Endodermal cell (in vitro differentiated cells): ENCODE data around the gene NUTM2E. TPM values are rescaled to one million over a fixed set of nuclear protein-coding genes. Genes with fewer than 3 reads are reported as not detected.
"Not testable (repeated sequence)": the region's sequence is repeated elsewhere in the genome, so short reads cannot be mapped to it uniquely, and the experiment has no call there.

Source experiments
- DNase-seq: peaks from one replicate; pipeline ENCODE4 v3.0.0-alpha.2; 2017
- H3K27ac ChIP-seq: 2 replicates; pipeline ENCODE4 v1.5.1; 2013; ENCODE audit warnings: mild to moderate bottlenecking, low read depth, low read length, moderate library complexity
- H3K27me3 ChIP-seq: 2 replicates; pipeline ENCODE4 v1.6.1; 2013; ENCODE audit warnings: mild to moderate bottlenecking, low read length, moderate library complexity; ENCODE audit not compliant: insufficient read depth, control insufficient read depth, poor library complexity, severe bottlenecking
- H3K36me3 ChIP-seq: 2 replicates; pipeline ENCODE4 v1.7.0; 2013; ENCODE audit warnings: mild to moderate bottlenecking, low read length, moderate library complexity; ENCODE audit not compliant: control insufficient read depth, insufficient read depth
- H3K4me1 ChIP-seq: one replicate; pipeline ENCODE4 v1.7.0; 2013; ENCODE audit warnings: low read length; ENCODE audit not compliant: control insufficient read depth, insufficient read depth
- H3K4me3 ChIP-seq: 2 replicates; pipeline ENCODE4 v1.5.1; 2013; ENCODE audit warnings: mild to moderate bottlenecking, low read length, moderate library complexity
- H3K9ac ChIP-seq: 2 replicates; pipeline ENCODE4 v1.6.1; 2013; ENCODE audit warnings: mild to moderate bottlenecking, low read length, moderate library complexity; ENCODE audit not compliant: poor library complexity, severe bottlenecking; ENCODE audit errors: extremely low read depth
- H3K9me3 ChIP-seq: 2 replicates; pipeline ENCODE4 v1.6.1; 2013; ENCODE audit warnings: mild to moderate bottlenecking, low read length, moderate library complexity; ENCODE audit not compliant: control insufficient read depth
- H3K27ac Mint-ChIP-seq: 2 replicates; pipeline ENCODE4 v1.8.0; 2020; ENCODE audit warnings: mixed read lengths
- H3K27me3 Mint-ChIP-seq: 2 replicates; pipeline ENCODE4 v1.8.0; 2021; ENCODE audit warnings: mild to moderate bottlenecking, mixed read lengths; ENCODE audit not compliant: insufficient read depth
- H3K36me3 Mint-ChIP-seq: 2 replicates; pipeline ENCODE4 v1.8.0; 2020; ENCODE audit warnings: low read depth, mixed read lengths
- H3K4me1 Mint-ChIP-seq: 2 replicates; pipeline ENCODE4 v1.8.0; 2020; ENCODE audit warnings: mixed read lengths
- H3K4me3 Mint-ChIP-seq: 2 replicates; pipeline ENCODE4 v1.8.0; 2020; ENCODE audit warnings: mild to moderate bottlenecking, moderate library complexity, mixed read lengths
- H3K9me3 Mint-ChIP-seq: 2 replicates; pipeline ENCODE4 v1.8.0; 2020; ENCODE audit warnings: mild to moderate bottlenecking, mixed read lengths
- WGBS, 2 experiments: methylation state at CpG; one replicate each; pipeline versions ENCODE4 v1.1.5 to v1.1.7; 2013; ENCODE audit warnings: missing lambda C conversion rate in 2 of 2, mixed read lengths in 1 of 2; ENCODE audit not compliant: insufficient coverage in 1 of 2, insufficient read length in 1 of 2; 5-methylcytosine and 5-hydroxymethylcytosine counted together
- total RNA-seq, 2 donors: library from RNA; stranded (reverse); fragmentation: NEBNext Ultra II Directional in 1 of 2; extraction: Animal tissue kit (Norgen Biotek cat#: 25700) in 1 of 2; gene quantifications; 2 replicates in 1 of 2; 3 replicates in 1 of 2; pipeline ENCODE4 v1.2.1, GENCODE V29; 2021

The NUTM2E gene
- total RNA-seq, 2 donors from 2014 or later, result 0.35 TPM; not detected in 1

GRCh38 chr10:79789351-79789750, 37.2 kb upstream of the NUTM2E start:
- not testable (repeated sequence) for H3K36me3 Mint-ChIP-seq, H3K4me3 Mint-ChIP-seq, H3K36me3 ChIP-seq, H3K4me3 ChIP-seq, H3K27me3 Mint-ChIP-seq, DNase-seq, H3K9me3 Mint-ChIP-seq, H3K9me3 ChIP-seq, H3K4me1 ChIP-seq, H3K27ac Mint-ChIP-seq, H3K9ac ChIP-seq, H3K27ac ChIP-seq, H3K4me1 Mint-ChIP-seq, H3K27me3 ChIP-seq
- WGBS, 2 experiments, result 100% methylated on average over 1 of the region's 2 CpGs; no CpG with 5 or more reads in 1 of the 2 experiments

DNA sequence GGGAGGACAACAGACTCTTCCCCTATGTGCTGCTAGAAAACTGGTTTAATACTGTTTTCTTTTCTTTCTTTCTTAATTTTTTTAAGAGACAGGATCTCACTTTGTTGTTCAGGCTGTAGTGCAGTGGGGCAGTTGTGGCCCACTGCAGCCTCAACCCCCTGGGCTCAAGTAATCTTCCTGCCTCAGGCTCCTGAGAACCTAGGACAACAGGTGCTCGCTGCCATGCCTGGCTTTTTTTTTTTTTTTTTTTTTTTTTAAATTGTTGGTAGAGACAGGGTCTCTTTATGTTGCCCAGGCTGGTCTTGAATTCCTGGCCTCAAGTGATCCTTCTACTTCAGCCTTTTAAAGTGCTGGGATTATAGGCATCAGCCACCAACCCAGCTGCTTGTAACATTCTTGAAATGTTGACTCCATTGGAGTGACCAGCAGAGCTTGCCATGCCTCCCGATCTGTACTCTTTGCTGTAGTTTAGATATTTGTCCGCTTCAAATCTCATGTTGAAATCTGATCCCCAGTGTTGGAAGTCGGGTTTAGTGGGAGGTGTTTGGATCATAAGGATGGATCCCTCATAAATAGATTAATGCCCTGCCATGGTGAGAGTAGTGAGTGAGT, 34.5 kb upstream of the NUTM2E start:
- not testable (repeated sequence) for H3K9me3 Mint-ChIP-seq, H3K4me1 Mint-ChIP-seq, H3K4me3 Mint-ChIP-seq, H3K27ac Mint-ChIP-seq, H3K36me3 ChIP-seq, H3K27me3 Mint-ChIP-seq, H3K4me1 ChIP-seq, H3K9ac ChIP-seq, H3K9me3 ChIP-seq, H3K27me3 ChIP-seq, H3K36me3 Mint-ChIP-seq, H3K4me3 ChIP-seq, H3K27ac ChIP-seq
- WGBS, 2 experiments, result no CpG with 5 or more reads among the region's 4 CpGs
- DNase-seq, result peak; percentile 17

GRCh38 chr10:79799337-79799736, 27.2 kb upstream of the NUTM2E start:
- H3K36me3 Mint-ChIP-seq, H3K9me3 ChIP-seq, H3K36me3 ChIP-seq, H3K4me3 ChIP-seq, H3K27me3 ChIP-seq, DNase-seq, H3K27ac ChIP-seq, H3K9me3 Mint-ChIP-seq, H3K27ac Mint-ChIP-seq, H3K4me3 Mint-ChIP-seq, H3K27me3 Mint-ChIP-seq, H3K4me1 Mint-ChIP-seq, H3K4me1 ChIP-seq, H3K9ac ChIP-seq: not testable (repeated sequence)
- no CpG with 5 or more reads among the region's 1 CpG for WGBS, 2 experiments

GRCh38 chr10:79805857-79806256, 20.7 kb upstream of the NUTM2E start:
- not testable (repeated sequence) for H3K4me3 Mint-ChIP-seq, H3K27ac ChIP-seq, H3K4me1 ChIP-seq, H3K9me3 Mint-ChIP-seq, H3K36me3 ChIP-seq, H3K27me3 Mint-ChIP-seq, H3K36me3 Mint-ChIP-seq, H3K4me3 ChIP-seq, H3K27ac Mint-ChIP-seq, H3K9ac ChIP-seq, H3K27me3 ChIP-seq, H3K4me1 Mint-ChIP-seq, DNase-seq, H3K9me3 ChIP-seq
- 88% methylated on average over 1 of the region's 2 CpGs; no CpG with 5 or more reads in 1 of the 2 experiments for WGBS, 2 experiments

- H3K4me3 ChIP-seq, H3K36me3 ChIP-seq, H3K27me3 ChIP-seq, H3K4me3 Mint-ChIP-seq, H3K27me3 Mint-ChIP-seq, H3K9ac ChIP-seq, H3K27ac Mint-ChIP-seq, H3K27ac ChIP-seq, H3K4me1 ChIP-seq, H3K4me1 Mint-ChIP-seq, DNase-seq, H3K9me3 ChIP-seq, H3K9me3 Mint-ChIP-seq, H3K36me3 Mint-ChIP-seq: not testable (repeated sequence)
These were observed 14.6 kb upstream of the NUTM2E start for GRCh38 chr10:79811895-79812294.

DNA sequence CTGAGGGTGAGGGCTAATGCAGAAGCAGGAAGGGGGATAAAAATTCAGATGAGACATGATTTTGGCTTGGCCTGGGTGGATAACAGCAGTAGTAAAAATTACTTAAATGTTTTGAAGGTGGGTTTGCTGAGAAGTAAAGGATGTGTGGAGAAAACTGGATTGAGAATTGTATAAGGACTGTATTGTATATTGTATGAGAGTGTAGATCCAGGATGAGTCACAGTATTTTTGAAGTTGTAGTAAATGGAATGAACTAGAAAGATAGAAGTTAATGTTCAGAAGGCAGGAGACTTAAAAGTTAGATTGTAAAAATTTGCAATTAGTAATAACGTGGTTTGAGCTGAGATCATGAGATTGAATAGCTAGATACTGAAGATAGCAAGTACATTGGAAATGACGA, 10.2 kb upstream of the NUTM2E start:
- H3K27ac Mint-ChIP-seq, result not testable (repeated sequence)
- WGBS, 2 experiments, result no CpG with 5 or more reads among the region's 2 CpGs

GRCh38 chr10:79823387-79823786, 3.2 kb upstream of the NUTM2E start:
- H3K36me3 Mint-ChIP-seq, H3K4me3 Mint-ChIP-seq, H3K9me3 ChIP-seq, H3K4me1 ChIP-seq, H3K27me3 ChIP-seq, H3K27ac ChIP-seq, H3K27me3 Mint-ChIP-seq, H3K9ac ChIP-seq, H3K27ac Mint-ChIP-seq, H3K4me3 ChIP-seq, DNase-seq, H3K36me3 ChIP-seq, H3K4me1 Mint-ChIP-seq, H3K9me3 Mint-ChIP-seq: not testable (repeated sequence)
- 95% methylated on average over 6 of the region's 6 CpGs; no CpG with 5 or more reads in 1 of the 2 experiments for WGBS, 2 experiments

More for the DNA sequence above, 10.2 kb upstream of the NUTM2E start:
- H3K9me3 Mint-ChIP-seq, H3K4me3 Mint-ChIP-seq, H3K4me1 ChIP-seq, H3K27me3 ChIP-seq, H3K4me3 ChIP-seq, H3K36me3 ChIP-seq, DNase-seq, H3K9me3 ChIP-seq, H3K36me3 Mint-ChIP-seq, H3K4me1 Mint-ChIP-seq, H3K9ac ChIP-seq, H3K27ac ChIP-seq, H3K27me3 Mint-ChIP-seq: not testable (repeated sequence)
